Measurements from ENCODE around the gene CCDC9.

The CCDC9 gene

GRCh38 chr19:47255879-47256692 lies at the start of gene CCDC9:
TSS of gene CCDC9 (plus strand) at chr19:47256525. CDS start at chr19:47258401, 1,876 bp downstream.
- in situ Hi-C loops (cut with HindIII; ENCODE audit: low pct_ligation_motif_present, low pct_unique_long_range_greater_than_20kb, low sequenced_read_pairs) = no loop called here
- DNase-seq = peak; percentile 93

GRCh38 chr19:47209319-47210179 lies 46.8 kb upstream of the CCDC9 start:
- in situ Hi-C loops (cut with HindIII; ENCODE audit: low pct_ligation_motif_present, low pct_unique_long_range_greater_than_20kb, low sequenced_read_pairs) = no loop called here
- DNase-seq = no peak

- DNase-seq = no peak
- in situ Hi-C loops (cut with HindIII; ENCODE audit: low pct_ligation_motif_present, low pct_unique_long_range_greater_than_20kb, low sequenced_read_pairs) = no loop called here
These were observed 46.2 kb upstream of the CCDC9 start for GRCh38 chr19:47210180-47210490.

GRCh38 chr19:47210689-47211316 lies 45.5 kb upstream of the CCDC9 start:
- peak; percentile 75 for DNase-seq
- in situ Hi-C loops (cut with HindIII; ENCODE audit: low pct_ligation_motif_present, low pct_unique_long_range_greater_than_20kb, low sequenced_read_pairs) = no loop called here

GRCh38 chr19:47215581-47215980 lies 40.7 kb upstream of the CCDC9 start:
- no peak for DNase-seq
- in situ Hi-C loops (cut with HindIII; ENCODE audit: low pct_ligation_motif_present, low pct_unique_long_range_greater_than_20kb, low sequenced_read_pairs) = no loop called here

GRCh38 chr19:47221080-47221841 lies 35.1 kb upstream of the CCDC9 start:
- in situ Hi-C loops (cut with HindIII; ENCODE audit: low pct_ligation_motif_present, low pct_unique_long_range_greater_than_20kb, low sequenced_read_pairs) = no loop called here
- DNase-seq = no peak

GRCh38 chr19:47221890-47222289 lies 34.4 kb upstream of the CCDC9 start:
- DNase-seq = no peak
- in situ Hi-C loops (cut with HindIII; ENCODE audit: low pct_ligation_motif_present, low pct_unique_long_range_greater_than_20kb, low sequenced_read_pairs) = no loop called here

GRCh38 chr19:47225746-47226425 lies 30.4 kb upstream of the CCDC9 start:
- in situ Hi-C loops (cut with HindIII; ENCODE audit: low pct_ligation_motif_present, low pct_unique_long_range_greater_than_20kb, low sequenced_read_pairs) = no loop called here
- peak; percentile 84 for DNase-seq

- peak; percentile 83 for DNase-seq
- in situ Hi-C loops (cut with HindIII; ENCODE audit: low pct_ligation_motif_present, low pct_unique_long_range_greater_than_20kb, low sequenced_read_pairs) = no loop called here
These were observed 29.6 kb upstream of the CCDC9 start for GRCh38 chr19:47226426-47227351.

- in situ Hi-C loops (cut with HindIII; ENCODE audit: low pct_ligation_motif_present, low pct_unique_long_range_greater_than_20kb, low sequenced_read_pairs) = no loop called here
These were observed 28.8 kb upstream of the CCDC9 start for GRCh38 chr19:47227352-47228167.

GRCh38 chr19:47228168-47228936 lies 28.0 kb upstream of the CCDC9 start:
- DNase-seq = peak; percentile 47
- in situ Hi-C loops (cut with HindIII; ENCODE audit: low pct_ligation_motif_present, low pct_unique_long_range_greater_than_20kb, low sequenced_read_pairs) = no loop called here

More at GRCh38 chr19:47227352-47228167, 28.8 kb upstream of the CCDC9 start:
- DNase-seq = peak; percentile 91

- DNase-seq = no peak
- in situ Hi-C loops (cut with HindIII; ENCODE audit: low pct_ligation_motif_present, low pct_unique_long_range_greater_than_20kb, low sequenced_read_pairs) = no loop called here
These were observed 27.2 kb upstream of the CCDC9 start for GRCh38 chr19:47228937-47229675.

- DNase-seq = no peak
- in situ Hi-C loops (cut with HindIII; ENCODE audit: low pct_ligation_motif_present, low pct_unique_long_range_greater_than_20kb, low sequenced_read_pairs) = no loop called here
These were observed 26.7 kb upstream of the CCDC9 start for GRCh38 chr19:47229676-47230053.

- peak; percentile 48 for DNase-seq
- in situ Hi-C loops (cut with HindIII; ENCODE audit: low pct_ligation_motif_present, low pct_unique_long_range_greater_than_20kb, low sequenced_read_pairs) = no loop called here
These were observed 26.0 kb upstream of the CCDC9 start for GRCh38 chr19:47230054-47230920.
